NCI-H1694 treated with DMSO at 0.1 percent for 48 hours (cell line): ENCODE data around the gene HOMER1.
A peak's percentile ranks its signal among the peaks of the same experiment; 100 is the strongest.
"Not testable (repeated sequence)": the region's sequence is repeated elsewhere in the genome, so short reads cannot be mapped to it uniquely, and the experiment has no call there.

Experiments
- DNase-seq: peaks from one replicate; lab custom pipeline; 2025; lab: John Stamatoyannopoulos, UW

The HOMER1 gene

GRCh38 chr5:79516986-79517385 lies 3.1 kb upstream of the HOMER1 start:
- no peak for DNase-seq

- not testable (repeated sequence) for DNase-seq
These were observed 2.4 kb upstream of the HOMER1 start for GRCh38 chr5:79516331-79516730.

GRCh38 chr5:79514391-79515105 lies 614 bp upstream of the HOMER1 start:
- peak; percentile 77 for DNase-seq

- peak; percentile 34 for DNase-seq
These were observed 628 bp downstream of the HOMER1 start for GRCh38 chr5:79513308-79513703.

- peak; percentile 33 for DNase-seq
These were observed 1.2 kb downstream of the HOMER1 start for GRCh38 chr5:79512471-79513307.

- no peak for DNase-seq
These were observed 1.9 kb downstream of the HOMER1 start for GRCh38 chr5:79512049-79512448.

GRCh38 chr5:79510638-79511037 lies 3.3 kb downstream of the HOMER1 start:
- DNase-seq = no peak

GRCh38 chr5:79509244-79509885 lies 4.6 kb downstream of the HOMER1 start:
- DNase-seq = no peak

- DNase-seq = no peak
These were observed 5.1 kb downstream of the HOMER1 start for GRCh38 chr5:79508794-79509193.

GRCh38 chr5:79508354-79508753 lies 5.6 kb downstream of the HOMER1 start:
- no peak for DNase-seq

GRCh38 chr5:79507251-79508205 lies 6.4 kb downstream of the HOMER1 start:
- DNase-seq = no peak

GRCh38 chr5:79505138-79505537 lies 8.8 kb downstream of the HOMER1 start:
- no peak for DNase-seq

- no peak for DNase-seq
These were observed 10.0 kb downstream of the HOMER1 start for GRCh38 chr5:79503794-79504495.

- no peak for DNase-seq
These were observed 14.2 kb downstream of the HOMER1 start for GRCh38 chr5:79499640-79500273.

GRCh38 chr5:79495311-79495710 lies 18.6 kb downstream of the HOMER1 start:
- no peak for DNase-seq

GRCh38 chr5:79493596-79494345 lies 20.2 kb downstream of the HOMER1 start:
- DNase-seq = no peak

- DNase-seq = no peak
These were observed 22.1 kb downstream of the HOMER1 start for GRCh38 chr5:79491690-79492317.

GRCh38 chr5:79490323-79490936 lies 23.5 kb downstream of the HOMER1 start:
- DNase-seq = no peak

GRCh38 chr5:79489773-79490172 lies 24.2 kb downstream of the HOMER1 start:
- DNase-seq = no peak
